Prostate gland (tissue), 2 donors: ENCODE data around the gene MSMO1.

Experiments used
- CTCF ChIP-seq, 4 experiments: fragments of 200-600 bp in 2 of 4; fragments of 450-650 bp in 2 of 4; sonication (generic) in 2 of 4; IDR thresholded peaks; 1 replicate in 3 of 4; 2 replicates in 1 of 4; pipeline ENCODE4 v1.5.1; 2016 to 2019; ENCODE audit warnings: antibody characterized with exemption in 4 of 4, mild to moderate bottlenecking in 2 of 4, moderate library complexity in 2 of 4
- POLR2AphosphoS5 ChIP-seq: sonication (generic); formaldehyde crosslinking; IDR thresholded peaks from one replicate; pipeline ENCODE4 v1.6.1; 2017; ENCODE audit warnings: antibody characterized with exemption

- TF ChIP-seq CTCF (IDR thresholded peaks at IDR 0.05) (no peak), POLR2AphosphoS5 (no peak)
Observed at GRCh38 chr4:165312506-165312905, 15.0 kb upstream of the MSMO1 start.
